UCSD-AML1 (cell line): Measurements from ENCODE around the gene ZNF804A.
"Not testable (repeated sequence)": the region's sequence is repeated elsewhere in the genome, so short reads cannot be mapped to it uniquely, and the experiment has no call there.

Experiments used
- DNase-seq: peaks from one replicate; lab custom pipeline; 2025; ENCODE audit not compliant: unreplicated experiment; lab: John Stamatoyannopoulos, UW

ZNF804A gene

GRCh38 chr2:184814421-184814820 is 216.1 kb downstream of the ZNF804A start:
- no peak for DNase-seq

- no peak for DNase-seq
Observed at GRCh38 chr2:184815824-184816223, 217.5 kb downstream of the ZNF804A start.

GRCh38 chr2:184824597-184824996 is 226.3 kb downstream of the ZNF804A start:
- DNase-seq, result peak; percentile 0

- no peak for DNase-seq
Observed at GRCh38 chr2:184830531-184830930, 232.2 kb downstream of the ZNF804A start.

GRCh38 chr2:184834699-184835397 is 236.5 kb downstream of the ZNF804A start:
- no peak for DNase-seq

- DNase-seq, result no peak
Observed at GRCh38 chr2:184835398-184835715, 237.0 kb downstream of the ZNF804A start.

GRCh38 chr2:184847331-184847730 is 249.0 kb downstream of the ZNF804A start:
- no peak for DNase-seq

GRCh38 chr2:184849516-184849915 is 251.2 kb downstream of the ZNF804A start:
- DNase-seq, result no peak

- no peak for DNase-seq
Observed at GRCh38 chr2:184851576-184851975, 253.2 kb downstream of the ZNF804A start.

- DNase-seq, result no peak
Observed at GRCh38 chr2:184859187-184859586, 260.9 kb downstream of the ZNF804A start.

GRCh38 chr2:184860744-184861143 is 262.4 kb downstream of the ZNF804A start:
- no peak for DNase-seq

- no peak for DNase-seq
Observed at GRCh38 chr2:184875212-184875611, 276.9 kb downstream of the ZNF804A start.

GRCh38 chr2:184875911-184876310 is 277.6 kb downstream of the ZNF804A start:
- DNase-seq, result no peak

GRCh38 chr2:184877909-184878308 is 279.6 kb downstream of the ZNF804A start:
- DNase-seq, result no peak

GRCh38 chr2:184879671-184880070 is 281.3 kb downstream of the ZNF804A start:
- no peak for DNase-seq

GRCh38 chr2:184886585-184886984 is 288.3 kb downstream of the ZNF804A start:
- not testable (repeated sequence) for DNase-seq

GRCh38 chr2:184890311-184890710 is 292.0 kb downstream of the ZNF804A start:
- no peak for DNase-seq

- no peak for DNase-seq
Observed at GRCh38 chr2:184904991-184905390, 306.7 kb downstream of the ZNF804A start.

- DNase-seq, result no peak
Observed at GRCh38 chr2:184906160-184906559, 307.8 kb downstream of the ZNF804A start.

- no peak for DNase-seq
Observed at GRCh38 chr2:184906709-184907108, 308.4 kb downstream of the ZNF804A start.

GRCh38 chr2:184908966-184909365 is 310.6 kb downstream of the ZNF804A start:
- DNase-seq, result no peak

- DNase-seq, result no peak
Observed at GRCh38 chr2:184920451-184920965, 322.2 kb downstream of the ZNF804A start.

- no peak for DNase-seq
Observed at GRCh38 chr2:184921676-184922075, 323.3 kb downstream of the ZNF804A start.
